GM21526 (cell line): ENCODE data around the gene RNASE4.
"Not testable (repeated sequence)": the region's sequence is repeated elsewhere in the genome, so short reads cannot be mapped to it uniquely, and the experiment has no call there.

ENCODE experiments used
- ATAC-seq: cut with Tn5 transposase; IDR thresholded peaks from one replicate; pipeline ENCODE4 v1.9.1; 2021; ENCODE audit warnings: moderate library complexity; ENCODE audit not compliant: unreplicated experiment, low FRiP score

RNASE4 gene

DNA sequence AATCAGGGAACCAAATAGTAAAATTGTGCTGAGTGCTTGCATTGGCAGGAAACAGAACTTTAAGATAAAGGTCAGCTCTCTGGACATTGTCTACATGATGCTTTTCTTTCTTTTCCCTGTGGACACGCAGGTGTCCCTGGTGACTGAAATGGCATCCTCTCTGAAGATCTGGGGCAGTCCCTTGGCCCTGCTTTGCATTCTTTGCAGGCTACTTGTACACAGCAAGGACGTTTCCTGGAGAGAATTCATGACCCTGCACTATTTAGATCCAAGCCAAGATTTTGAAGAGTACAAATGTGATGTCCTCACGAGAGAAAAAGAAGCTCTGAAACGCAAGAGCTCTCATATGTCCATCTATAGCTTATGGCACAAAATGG is 50.1 kb downstream of the RNASE4 start:
- no peak for ATAC-seq

DNA sequence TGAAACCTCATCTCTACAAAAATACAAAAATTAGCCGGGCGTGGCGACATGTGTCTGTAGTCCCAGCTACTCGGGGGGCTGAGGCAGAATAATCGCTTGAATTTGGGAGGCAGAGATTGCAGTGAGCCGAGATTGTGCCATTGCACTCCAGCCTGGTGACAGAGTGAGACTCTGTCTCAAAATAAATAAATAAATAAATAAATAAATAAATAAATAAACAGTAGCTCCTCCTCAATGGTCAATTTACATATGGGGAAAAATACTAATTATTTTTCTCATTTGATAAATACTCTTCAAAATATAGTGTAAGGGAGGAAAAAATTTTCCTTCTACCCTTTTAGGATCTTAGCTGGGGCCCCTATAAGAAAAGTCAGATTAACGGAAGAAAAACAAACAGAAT is 53.9 kb downstream of the RNASE4 start:
- ATAC-seq = not testable (repeated sequence)

DNA sequence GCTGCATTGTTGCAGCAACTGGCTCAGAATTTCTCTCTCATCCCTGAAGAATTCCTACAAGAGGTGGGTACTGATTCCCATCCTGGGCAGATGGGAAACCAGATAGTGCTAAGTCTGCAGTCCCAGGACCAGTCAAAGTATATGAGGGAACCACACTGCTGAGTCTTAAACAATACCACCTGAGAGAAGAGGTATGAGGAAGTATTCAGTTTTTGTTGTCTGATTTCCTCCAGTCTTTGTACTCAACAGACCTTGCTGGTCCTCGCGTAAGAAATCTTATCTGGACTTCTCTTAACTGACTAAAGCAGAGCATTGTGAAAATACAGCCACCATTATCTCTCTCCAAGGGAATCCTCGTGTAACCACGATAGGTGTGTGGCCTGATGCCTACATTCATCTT is 57.8 kb downstream of the RNASE4 start:
- no peak for ATAC-seq

DNA sequence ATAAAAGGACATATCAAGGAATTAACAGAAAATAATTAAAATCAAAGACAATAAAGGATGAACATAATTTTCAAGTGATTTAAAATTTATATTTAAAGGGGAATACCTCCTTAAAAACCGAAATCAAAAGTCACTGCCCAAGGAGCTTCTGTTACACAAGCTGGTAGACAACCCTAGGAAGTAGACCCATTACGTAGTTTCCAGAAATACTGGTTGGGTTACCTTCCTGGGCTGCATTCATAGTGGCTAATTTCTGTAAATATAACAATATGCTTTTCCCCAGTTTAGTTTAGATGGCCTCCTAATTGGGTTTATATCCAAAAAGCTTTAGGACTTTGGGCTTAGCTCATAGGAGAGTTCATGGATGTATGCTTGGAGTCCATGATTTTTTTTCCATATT is 59.2 kb downstream of the RNASE4 start:
- ATAC-seq = no peak

GRCh38 chr14:20745571-20746358 is 61.4 kb downstream of the RNASE4 start, which contains the start of gene EDDM3A:
EDDM3A (plus strand) TSS chr14:20745887; CDS start chr14:20747581, 1,694 bp downstream.
- ATAC-seq = no peak

GRCh38 chr14:20746566-20746965 is 62.2 kb downstream of the RNASE4 start:
- no peak for ATAC-seq

- no peak for ATAC-seq
Measured at GRCh38 chr14:20748439-20748838, 64.1 kb downstream of the RNASE4 start.

DNA sequence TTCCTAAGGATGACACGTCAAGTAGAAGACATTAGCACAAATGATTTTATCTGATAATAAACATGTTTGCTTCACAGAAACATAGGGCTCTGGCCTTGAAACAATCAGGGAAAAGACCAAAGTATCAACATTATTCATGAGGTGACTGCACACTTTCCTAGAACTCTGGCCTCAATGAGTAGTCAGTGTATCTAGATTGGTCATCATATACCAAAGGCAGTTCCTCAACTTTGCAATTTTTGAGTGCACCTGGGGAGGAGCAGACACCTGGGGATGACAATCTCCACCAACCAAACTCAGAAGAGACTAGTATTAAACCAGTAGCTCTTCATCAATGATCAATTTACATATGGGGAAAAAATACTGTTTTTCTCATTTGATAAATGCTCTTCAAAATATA is 65.8 kb downstream of the RNASE4 start:
- ATAC-seq = no peak
